GM12872 (cell line): ENCODE data around the gene TTLL6.

Experiments used
- CTCF ChIP-seq: IDR thresholded peaks from 3 replicates; pipeline ENCODE4 v1.5.1; 2011; ENCODE audit warnings: low read depth, mild to moderate bottlenecking, low read length, moderate library complexity; ENCODE audit not compliant: insufficient read depth

Gene TTLL6

GRCh38 chr17:48718227-48718760 is 98.7 kb downstream of the TTLL6 start:
- TF ChIP-seq CTCF, result no peak

- no peak for TF ChIP-seq CTCF
These were observed 99.4 kb downstream of the TTLL6 start for GRCh38 chr17:48717367-48718226.

GRCh38 chr17:48715496-48716399 is 101.3 kb downstream of the TTLL6 start:
- no peak for TF ChIP-seq CTCF
